H1 (cell line): ENCODE measurements around the gene ARHGAP18. TPM values are rescaled to one million over a fixed set of nuclear protein-coding genes. Genes with fewer than 3 reads are reported as not detected.

Source experiments
- CTCF ChIA-PET: fragments of 300-600 bp; sonication (Branson Sonifier 250); formaldehyde crosslinking; loops from one replicate; lab custom pipeline; 2021; ENCODE audit not compliant: partially characterized antibody; lab: Charles Lee
- POLR2A ChIA-PET: fragments of 300-600 bp; sonication (Branson Sonifier 250); formaldehyde crosslinking; loops from one replicate; lab custom pipeline; 2021; ENCODE audit warnings: inconsistent platforms; ENCODE audit not compliant: partially characterized antibody; lab: Charles Lee
- DNase-seq, 2 experiments: peaks; one replicate each; pipeline versions ENCODE4 v3.0.0 to v3.0.0-alpha.2; 2010 to 2022; ENCODE audit warnings: low spot score in 2 of 2, low read depth in 1 of 2, mixed read lengths in 1 of 2
- FAIRE-seq: peaks from 2 replicates; lab custom pipeline; 2011; peaks lifted over from hg19 to GRCh38; lab: Jason Lieb, UNC
- H2AFZ ChIP-seq: 2 replicates; pipeline ENCODE4 v1.8.1; 2012; ENCODE audit warnings: low read length, inconsistent platforms
- H2AK5ac ChIP-seq: 2 replicates; pipeline ENCODE4 v1.6.1; 2013; ENCODE audit warnings: low read depth, low read length
- H2BK120ac ChIP-seq: replicated peaks from 2 replicates; pipeline ENCODE3; 2013; ENCODE audit warnings: low read depth, low read length, inconsistent platforms
- H2BK12ac ChIP-seq: 2 replicates; pipeline ENCODE4 v1.6.1; 2013; ENCODE audit warnings: low read depth, low read length
- H2BK15ac ChIP-seq: 2 replicates; pipeline ENCODE4 v1.6.1; 2013; ENCODE audit warnings: low read length
- H2BK20ac ChIP-seq: 2 replicates; pipeline ENCODE4 v1.6.1; 2013; ENCODE audit warnings: low read length
- H2BK5ac ChIP-seq: 2 replicates; pipeline ENCODE4 v1.6.1; 2013; ENCODE audit warnings: low read depth, low read length
- H3K14ac ChIP-seq: 2 replicates; pipeline ENCODE4 v1.6.1; 2013; ENCODE audit warnings: inconsistent platforms; ENCODE audit not compliant: insufficient read length
- H3K18ac ChIP-seq: 2 replicates; pipeline ENCODE4 v1.6.1; 2013; ENCODE audit warnings: low read length; ENCODE audit errors: extremely low read depth
- H3K23ac ChIP-seq: 2 replicates; pipeline ENCODE4 v1.6.1; 2013; ENCODE audit warnings: inconsistent platforms; ENCODE audit not compliant: insufficient read length
- H3K23me2 ChIP-seq: 2 replicates; pipeline ENCODE4 v1.6.1; 2013; ENCODE audit warnings: low read depth, low read length
- H3K27ac ChIP-seq: 2 replicates; pipeline ENCODE4 v1.6.1; 2011; ENCODE audit warnings: low read depth, low read length, inconsistent platforms
- H3K27me3 ChIP-seq, 4 experiments: replicated peaks in 1 of 4; 1 replicate in 1 of 4; 2 replicates in 3 of 4; pipeline versions ENCODE4 v1.6.1 to v1.8.1; 2011 to 2013; ENCODE audit warnings: low read length in 3 of 4, mild to moderate bottlenecking in 3 of 4, inconsistent platforms in 2 of 4, mixed read lengths in 2 of 4, moderate library complexity in 1 of 4; ENCODE audit not compliant: control insufficient read depth in 3 of 4, insufficient read depth in 3 of 4; ENCODE audit errors: extremely low read depth in 1 of 4
- H3K36me3 ChIP-seq, 4 experiments: 2 replicates each; pipeline versions ENCODE4 v1.6.1 to v1.8.1; 2011 to 2013; ENCODE audit warnings: mild to moderate bottlenecking in 4 of 4, low read length in 3 of 4, moderate library complexity in 2 of 4, control low read depth in 1 of 4, inconsistent platforms in 1 of 4; ENCODE audit not compliant: insufficient read depth in 4 of 4, control insufficient read depth in 2 of 4
- H3K4ac ChIP-seq: replicated peaks from 2 replicates; pipeline ENCODE3; 2013; ENCODE audit warnings: low read length, low read depth, mixed read lengths, inconsistent platforms; ENCODE audit not compliant: insufficient read length
- H3K4me1 ChIP-seq, 4 experiments: replicated peaks in 1 of 4; 1 replicate in 1 of 4; 2 replicates in 3 of 4; pipeline versions ENCODE4 v1.6.1 to v1.8.1; 2011 to 2013; ENCODE audit warnings: low read length in 3 of 4, inconsistent platforms in 2 of 4, mixed read lengths in 1 of 4; ENCODE audit not compliant: insufficient read depth in 4 of 4, control insufficient read depth in 3 of 4
- H3K4me2 ChIP-seq, 2 experiments: 2 replicates each; pipeline versions ENCODE4 v1.6.1 to v1.8.1; 2011 to 2013; ENCODE audit warnings: low read depth in 2 of 2, low read length in 2 of 2, control low read depth in 1 of 2, inconsistent platforms in 1 of 2, mild to moderate bottlenecking in 1 of 2; ENCODE audit not compliant: insufficient read depth in 1 of 2
- H3K4me3 ChIP-seq, 4 experiments: fragments of 200-600, 300-600 bp in 1 of 4; sonication (generic), shearing (Covaris generic), sonication (Bioruptor Twin) in 1 of 4; 2 replicates each; pipeline versions ENCODE4 v1.5.1 to v1.8.1; 2011 to 2016; ENCODE audit warnings: low read length in 4 of 4, low read depth in 3 of 4, control low read depth in 2 of 4, inconsistent platforms in 2 of 4, mild to moderate bottlenecking in 2 of 4, mixed read lengths in 1 of 4, moderate library complexity in 1 of 4; ENCODE audit not compliant: insufficient read depth in 2 of 4; ENCODE audit errors: extremely low read depth in 1 of 4
- H3K56ac ChIP-seq: replicated peaks from 2 replicates; pipeline ENCODE3; 2013; ENCODE audit warnings: low read depth, mild to moderate bottlenecking, mixed read lengths, low read length, inconsistent platforms; ENCODE audit not compliant: insufficient read length
- H3K79me1 ChIP-seq: 2 replicates; pipeline ENCODE4 v1.6.1; 2013; ENCODE audit warnings: low read depth, low read length, control low read depth
- H3K79me2 ChIP-seq, 2 experiments: 2 replicates each; pipeline versions ENCODE4 v1.6.1 to v1.8.1; 2012 to 2013; ENCODE audit warnings: low read length in 2 of 2, mild to moderate bottlenecking in 2 of 2, inconsistent platforms in 1 of 2; ENCODE audit not compliant: insufficient read depth in 2 of 2, control insufficient read depth in 1 of 2
- H3K9ac ChIP-seq, 4 experiments: replicated peaks in 1 of 4; 1 replicate in 1 of 4; 2 replicates in 3 of 4; pipeline versions ENCODE4 v1.6.1 to v1.8.1; 2011 to 2013; ENCODE audit warnings: low read depth in 3 of 4, low read length in 3 of 4, control low read depth in 2 of 4, mild to moderate bottlenecking in 2 of 4, moderate library complexity in 2 of 4, inconsistent platforms in 1 of 4; ENCODE audit errors: extremely low read depth in 1 of 4
- H3K9me3 ChIP-seq, 2 experiments: 2 replicates each; pipeline versions ENCODE4 v1.6.1 to v1.8.1; 2012 to 2013; ENCODE audit warnings: mild to moderate bottlenecking in 2 of 2, moderate library complexity in 2 of 2, control low read depth in 1 of 2, inconsistent platforms in 1 of 2, low read depth in 1 of 2, low read length in 1 of 2, mixed read lengths in 1 of 2; ENCODE audit not compliant: insufficient read depth in 2 of 2
- H4K20me1 ChIP-seq, 2 experiments: replicated peaks in 1 of 2; 2 replicates each; pipeline versions ENCODE3 to v1.8.1; 2011 to 2013; ENCODE audit warnings: inconsistent platforms in 2 of 2, low read length in 2 of 2, mild to moderate bottlenecking in 1 of 2; ENCODE audit not compliant: insufficient read depth in 2 of 2, control insufficient read depth in 1 of 2
- H4K5ac ChIP-seq: 2 replicates; pipeline ENCODE4 v1.6.1; 2013; ENCODE audit warnings: low read length, low read depth, mixed read lengths, inconsistent platforms; ENCODE audit not compliant: insufficient read length
- H4K8ac ChIP-seq: 2 replicates; pipeline ENCODE4 v1.8.0; 2013; ENCODE audit warnings: mild to moderate bottlenecking, moderate library complexity, low read length, inconsistent platforms; ENCODE audit not compliant: insufficient read depth; ENCODE audit errors: extremely low read depth
- H4K91ac ChIP-seq: replicated peaks from 2 replicates; pipeline ENCODE3; 2013; ENCODE audit warnings: low read length, mixed read lengths, inconsistent platforms; ENCODE audit not compliant: insufficient read length
- CEBPB ChIP-seq: IDR thresholded peaks from 2 replicates; pipeline ENCODE4 v1.6.1; 2012; ENCODE audit warnings: low read depth, low read length
- HDAC6 ChIP-seq: IDR thresholded peaks from one replicate; pipeline ENCODE4 v1.7.1; 2012; ENCODE audit warnings: low read depth, mild to moderate bottlenecking, inconsistent platforms, low read length, moderate library complexity
- MAFK ChIP-seq: IDR thresholded peaks from 2 replicates; pipeline ENCODE4 v1.6.1; 2012; ENCODE audit warnings: low read depth, mild to moderate bottlenecking, improper control_type of control experiment, low read length
- RNF2 ChIP-seq: fragments of 200-900, 300-1000 bp; sonication (generic); IDR thresholded peaks from 2 replicates; pipeline ENCODE4 v1.7.1; 2016; ENCODE audit warnings: borderline replicate concordance, low read depth, mild to moderate bottlenecking, antibody characterized with exemption, low read length; ENCODE audit not compliant: poor library complexity, severe bottlenecking; ENCODE audit errors: missing control alignments
- TBP ChIP-seq: IDR thresholded peaks from 2 replicates; pipeline ENCODE4 v1.6.1; 2011; ENCODE audit warnings: low read depth, low read length, improper control_type of control experiment
- polyA plus RNA-seq, 7 experiments: library from polyadenylated mRNA; depleted of rRNA in 3 of 7; stranded (reverse) in 5 of 7; unstranded in 2 of 7; fragments of >200 nt in 5 of 7; fragments of 200-250 nt in 2 of 7; gene quantifications; 1 replicate in 5 of 7; 2 replicates in 1 of 7; 4 replicates in 1 of 7; pipeline versions ENCODE4 v1.2.1 to v1.2.3, GENCODE V29; 2011 to 2013; ENCODE audit warnings: missing spikeins in 2 of 7, mixed read lengths in 2 of 7
- total RNA-seq: library from RNA; stranded (reverse); fragmentation: NEBNext Ultra II Directional; extraction: Animal tissue kit (Norgen Biotek cat#: 25700); gene quantifications from 2 replicates; pipeline ENCODE4 v1.2.1, GENCODE V29; 2021

The ARHGAP18 gene
- total and polyA plus RNA-seq, 2 of the 8 experiments (the other 6 are each of a cell fraction or from before 2014, with no cell fraction given), result 0.83 to 4.5 TPM

GRCh38 chr6:129704708-129705107 lies 5.3 kb downstream of the ARHGAP18 start:
- no peak overlapping the region for H2BK20ac ChIP-seq
- H2AFZ ChIP-seq, result no peak overlapping the region
- no peaks in the 10 kb centered on the region for H3K36me3 ChIP-seq
- ChIA-PET POLR2A (no interaction called here), CTCF (interaction anchor here (1.6 kb wide), 1 partner anchor 26 kb away, joined by 4 read pairs; no protein-coding TSS in a partner anchor)
- H3K9ac ChIP-seq, result no peak overlapping the region
- H3K27me3 ChIP-seq, result no peaks in the 10 kb centered on the region; a peak in 1 of 7 replicates
- DNase-seq, result no peak
- H3K18ac ChIP-seq, result no peak overlapping the region
- no peaks in the 10 kb centered on the region for H3K79me1 ChIP-seq
- H2BK5ac ChIP-seq, result no peak overlapping the region
- H2BK15ac ChIP-seq, result no peak overlapping the region
- peaks cover 0 to 3% (median under 1%) of the 10 kb centered on the region in 4 experiments; a peak in 1 of 7 replicates for H3K4me1 ChIP-seq
- H3K4me2 ChIP-seq, result no peak overlapping the region
- no peaks in the 10 kb centered on the region for H4K20me1 ChIP-seq
- TF ChIP-seq CEBPB (no peak), RNF2 (no peak), TBP (no peak), HDAC6 (no peak), MAFK (no peak)
- H3K4me3 ChIP-seq, result no peak overlapping the region
- no peak overlapping the region for H4K91ac ChIP-seq
- no peaks in the 10 kb centered on the region for H3K9me3 ChIP-seq
- H3K23ac ChIP-seq, result no peak overlapping the region
- FAIRE-seq, result no peak
- H3K27ac ChIP-seq, result no peak overlapping the region
- H2BK12ac ChIP-seq, result no peak overlapping the region
- H3K56ac ChIP-seq, result no peak overlapping the region
- no peaks in the 10 kb centered on the region; a peak in 1 of 4 replicates for H3K79me2 ChIP-seq
- no peak overlapping the region for H3K14ac ChIP-seq
- H3K23me2 ChIP-seq, result 0 out of 2 replicates have a peak, but pooled peaks cover 1% of the 10 kb centered on the region
- H4K5ac ChIP-seq, result no peak overlapping the region
- H2AK5ac ChIP-seq, result no peak overlapping the region
- H4K8ac ChIP-seq, result no peak overlapping the region
- no peak overlapping the region for H3K4ac ChIP-seq
- H2BK120ac ChIP-seq, result no peak overlapping the region
